GM21619 (cell line): ENCODE measurements around the gene ATAD5.

ENCODE experiments used
- ATAC-seq: cut with Tn5 transposase; IDR thresholded peaks from one replicate; pipeline ENCODE4 v1.9.1; 2021; ENCODE audit not compliant: unreplicated experiment

The ATAD5 gene

DNA sequence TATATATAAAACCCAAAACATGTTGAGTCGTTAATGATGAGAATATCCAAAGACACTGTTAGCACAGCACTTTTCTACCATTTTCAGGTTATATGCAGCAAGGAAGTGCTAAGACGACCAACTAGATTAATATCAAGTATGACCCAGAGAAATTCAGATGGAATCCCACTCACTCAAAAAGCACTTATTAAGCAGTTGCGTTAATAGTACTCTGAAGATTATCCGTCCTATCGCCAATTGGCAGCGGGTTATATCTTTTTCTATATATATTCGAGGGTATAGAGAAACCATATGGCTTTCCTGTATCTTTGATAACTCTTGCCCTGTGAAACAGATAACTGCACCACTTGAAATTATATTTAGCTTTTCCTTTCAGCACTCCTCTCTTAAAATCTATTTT is 8.3 kb upstream of the ATAD5 start:
- ATAC-seq = no peak

GRCh38 chr17:30824002-30824355 is 7.8 kb upstream of the ATAD5 start:
- ATAC-seq = no peak

GRCh38 chr17:30824356-30825145 is 7.2 kb upstream of the ATAD5 start, which contains the start of gene CRLF3:
TSS of gene CRLF3 (minus strand) at chr17:30824692. CDS start at chr17:30824651, 41 bp downstream.
- peak; percentile 79 for ATAC-seq

GRCh38 chr17:30827082-30827481 is 4.7 kb upstream of the ATAD5 start:
- ATAC-seq = no peak

DNA sequence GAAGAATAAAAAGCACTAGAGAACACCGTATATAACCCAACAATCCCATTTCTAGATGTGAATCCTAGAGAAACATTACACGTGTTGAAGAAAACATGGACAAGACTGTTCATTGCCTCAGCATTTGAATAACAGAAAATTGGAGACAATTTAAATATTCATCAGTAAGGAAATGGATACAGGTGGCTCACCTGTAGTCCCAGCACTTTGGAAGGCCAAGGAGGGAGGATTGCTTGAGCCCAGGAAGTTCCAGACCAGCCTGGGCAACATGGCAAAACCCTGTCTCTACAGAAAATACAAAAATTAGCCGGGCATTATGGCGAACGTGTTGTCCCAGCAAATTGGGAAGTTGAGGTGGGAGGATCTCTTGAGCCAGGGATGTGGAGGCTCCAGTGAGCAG is 2.7 kb upstream of the ATAD5 start:
- no peak for ATAC-seq

- ATAC-seq = peak; percentile 15
Observed at GRCh38 chr17:30831257-30831656, 509 bp upstream of the ATAD5 start.

DNA sequence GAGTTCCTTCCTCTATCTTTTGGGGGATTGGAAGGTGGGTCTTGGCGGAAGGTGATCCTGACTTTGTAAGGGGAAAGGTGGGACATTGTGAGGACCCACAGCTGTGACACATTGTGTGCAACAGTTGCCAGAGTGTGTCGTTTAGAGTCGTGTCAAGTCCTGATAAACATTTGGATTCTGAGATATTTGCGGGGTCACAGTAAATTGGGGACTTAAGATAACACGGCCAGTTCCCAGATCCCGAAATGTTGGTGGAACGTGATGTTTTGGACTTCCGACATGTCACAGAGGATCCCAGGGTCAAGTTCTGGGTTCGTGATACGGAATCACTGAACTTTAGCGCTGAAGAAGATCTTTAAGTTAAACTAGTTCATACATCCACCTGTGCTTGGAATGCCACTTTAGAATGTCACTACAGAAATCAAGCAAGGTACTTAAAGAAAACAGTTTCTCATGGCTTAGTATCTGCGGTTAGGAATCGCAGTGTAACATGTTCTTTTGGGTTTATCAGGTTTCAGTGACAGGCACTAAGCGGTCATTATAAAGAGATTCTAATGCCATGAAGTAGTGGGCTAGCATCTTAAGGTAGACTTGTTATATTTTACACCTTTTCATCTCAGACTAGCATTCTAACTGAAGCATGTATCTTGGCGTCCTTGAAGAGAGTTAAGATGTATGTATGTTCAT is 815 bp downstream of the ATAD5 start:
- no peak for ATAC-seq

GRCh38 chr17:30838202-30838807 is 6.5 kb downstream of the ATAD5 start:
- ATAC-seq = no peak

DNA sequence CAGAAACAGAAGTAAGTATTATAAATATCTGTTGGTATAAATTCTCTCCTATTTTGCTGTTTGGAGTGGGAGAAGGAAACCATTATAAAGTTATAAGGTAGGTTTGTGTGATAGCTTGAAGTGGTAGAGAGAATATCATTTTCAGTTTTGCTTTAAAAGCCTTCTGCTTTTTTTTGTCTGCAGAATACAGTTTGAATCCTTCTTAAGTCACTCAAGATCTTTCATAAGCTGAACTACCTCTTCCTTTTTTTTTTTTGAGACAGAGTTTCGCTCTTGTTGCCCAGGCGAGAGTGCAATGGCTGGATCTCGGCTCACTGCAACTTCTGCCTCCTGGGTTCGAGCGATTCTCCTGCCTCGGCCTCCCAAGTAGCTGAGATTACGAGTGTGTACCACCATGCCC is 9.0 kb downstream of the ATAD5 start:
- no peak for ATAC-seq

GRCh38 chr17:30848021-30848420 is 16.3 kb downstream of the ATAD5 start:
- ATAC-seq = no peak

- no peak for ATAC-seq
Observed at GRCh38 chr17:30854146-30854545, 22.4 kb downstream of the ATAD5 start.

DNA sequence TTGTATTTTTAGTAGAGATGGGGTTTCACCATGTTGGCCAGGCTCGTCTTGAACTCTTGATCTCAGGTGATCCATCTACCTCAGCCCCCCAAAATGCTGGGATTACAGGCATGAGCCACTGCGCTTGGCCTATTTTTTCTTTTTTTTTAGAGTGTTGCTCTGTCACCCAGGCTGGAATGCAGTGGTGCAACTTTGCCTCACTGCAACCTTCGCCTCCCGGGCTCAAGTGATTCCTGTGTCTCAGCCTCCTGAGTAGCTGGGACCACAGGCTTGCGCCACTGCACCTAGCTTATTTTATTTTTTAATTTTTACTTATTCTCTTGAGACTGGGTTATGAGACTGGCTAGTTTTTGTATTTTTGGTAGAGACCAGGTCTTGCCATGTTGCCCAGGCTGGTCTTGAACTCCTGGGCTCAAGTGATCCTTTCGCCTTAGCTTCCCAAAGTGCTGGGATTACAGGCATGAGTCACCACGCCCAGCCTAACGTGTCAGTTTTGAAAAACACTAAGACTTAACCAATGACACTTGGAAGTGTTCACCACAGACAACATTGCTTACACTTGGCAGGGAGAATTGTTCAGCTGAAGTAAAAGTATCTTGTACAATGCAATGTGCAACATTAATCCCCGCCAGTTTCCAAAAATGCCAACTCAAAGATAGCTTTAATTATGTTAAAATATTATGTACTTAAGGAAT is 26.9 kb downstream of the ATAD5 start:
- no peak for ATAC-seq

DNA sequence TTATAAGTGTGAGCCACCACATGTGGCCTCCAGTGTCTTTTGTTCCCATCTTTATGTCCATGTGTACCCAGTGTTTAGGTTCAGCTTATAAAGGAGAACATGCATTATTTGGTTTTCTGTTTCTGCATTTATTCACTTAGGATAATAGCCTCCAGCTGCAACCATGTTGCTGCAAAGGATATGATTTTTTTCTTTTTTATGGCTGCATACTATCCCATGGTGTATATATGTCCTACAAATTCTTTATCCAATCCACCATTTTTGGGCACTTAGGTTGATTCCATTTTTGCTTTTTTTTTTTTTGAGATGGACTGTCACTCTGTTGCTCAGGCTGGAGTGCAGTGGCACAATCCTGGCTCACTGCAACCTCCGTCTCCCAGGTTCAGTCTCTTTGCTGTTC is 32.9 kb downstream of the ATAD5 start:
- no peak for ATAC-seq

- no peak for ATAC-seq
Observed at GRCh38 chr17:30869005-30869404, 37.2 kb downstream of the ATAD5 start.

DNA sequence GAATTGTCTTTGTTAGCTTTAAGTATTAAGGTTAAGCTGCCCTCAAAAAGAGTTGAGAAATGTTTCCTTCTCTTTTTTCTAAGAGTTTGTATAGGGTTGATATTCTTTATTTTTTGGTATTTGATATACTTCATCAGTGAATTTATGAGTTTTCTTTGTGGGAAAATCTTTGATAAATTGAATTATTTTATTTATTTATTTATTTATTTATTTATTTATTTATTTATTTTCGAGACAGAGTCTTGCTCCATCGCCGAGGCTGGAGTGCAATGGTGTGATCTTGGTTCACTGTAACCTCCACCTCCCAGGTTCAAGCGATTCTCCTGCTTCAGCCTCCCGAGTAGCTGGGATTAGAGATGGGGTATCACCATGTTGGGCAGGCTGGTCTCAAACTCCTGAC is 54.4 kb downstream of the ATAD5 start:
- no peak for ATAC-seq

GRCh38 chr17:30894236-30894635 is 62.5 kb downstream of the ATAD5 start:
- ATAC-seq = no peak

DNA sequence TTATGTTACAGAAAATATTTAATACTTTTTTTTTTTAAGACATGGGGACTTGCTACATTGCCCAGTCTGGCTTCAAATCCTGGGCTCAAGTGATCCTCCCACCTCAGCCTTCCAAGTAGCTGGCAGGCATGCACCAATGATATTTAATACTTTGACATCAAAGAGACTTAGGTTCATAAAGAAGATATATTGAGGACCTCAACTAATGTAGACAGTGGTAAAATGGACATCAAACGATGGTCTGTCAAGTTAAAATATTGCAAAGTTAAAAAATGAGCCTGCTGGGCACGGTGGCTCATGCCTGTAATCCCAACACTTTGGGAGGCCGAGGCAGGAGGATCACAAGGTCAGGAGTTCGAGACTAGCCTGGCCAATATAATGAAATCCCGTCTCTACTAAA is 65.5 kb downstream of the ATAD5 start:
- ATAC-seq = no peak

DNA sequence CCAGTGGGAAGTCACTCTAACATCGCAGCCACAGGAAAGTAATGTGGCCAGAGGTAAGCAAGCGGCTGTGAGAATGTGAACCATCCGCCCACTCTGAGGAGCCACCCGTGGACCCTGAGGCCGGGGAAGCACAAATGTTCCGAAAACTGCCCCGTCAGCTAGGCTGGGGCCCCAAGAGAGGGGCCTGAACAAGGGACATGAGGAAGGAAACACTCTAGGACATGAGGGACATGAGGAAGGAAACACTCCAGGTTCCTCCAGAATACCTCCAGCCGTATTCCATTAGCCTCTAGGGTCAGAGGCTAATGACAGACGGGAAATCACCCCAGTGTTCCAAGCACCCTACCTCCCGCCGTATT is 74.0 kb downstream of the ATAD5 start:
- ATAC-seq = no peak

DNA sequence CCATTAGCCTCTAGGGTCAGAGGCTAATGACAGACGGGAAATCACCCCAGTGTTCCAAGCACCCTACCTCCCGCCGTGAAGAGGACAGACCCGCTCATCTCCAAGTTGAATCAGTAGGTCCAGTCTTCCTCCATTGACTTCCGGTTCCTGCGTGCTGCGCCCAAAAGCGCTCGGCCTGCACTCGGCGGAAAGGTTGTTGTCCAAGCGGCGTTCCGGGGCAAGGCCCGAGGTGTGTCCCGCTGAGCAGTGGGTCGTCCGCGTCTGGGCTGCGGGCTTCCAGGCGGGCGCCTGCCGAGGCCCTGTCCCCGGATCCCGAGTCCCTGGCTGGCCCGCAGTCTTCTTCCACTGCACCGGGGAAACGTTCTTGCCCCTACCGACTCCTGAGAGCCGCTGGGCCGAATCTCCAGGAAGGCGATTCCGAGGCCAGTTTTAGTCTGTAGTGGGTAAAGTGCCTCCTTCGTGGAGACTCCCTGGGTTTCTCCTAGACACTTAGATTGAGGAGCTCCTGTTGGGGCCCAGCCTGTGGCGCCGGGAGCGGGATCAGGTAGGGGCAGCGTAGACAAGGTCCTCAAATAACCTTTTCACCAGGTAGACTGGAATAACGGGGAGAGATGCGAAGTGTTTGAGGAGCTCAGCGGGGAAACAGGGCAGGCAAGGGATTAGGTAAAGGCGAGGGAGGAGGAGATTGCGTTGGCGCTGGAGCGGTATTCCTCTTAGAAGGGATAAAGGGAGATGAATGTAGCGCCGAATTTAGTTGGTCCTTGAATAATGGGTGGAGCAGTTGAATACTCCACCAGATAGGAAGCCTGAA is 74.5 kb downstream of the ATAD5 start, which contains the start of gene TEFM:
Gene TEFM, minus strand, starts transcription at position 138 of the 811 bp plus-strand sequence. Its CDS starts 40 bp downstream, at position 98.
- ATAC-seq = peak; percentile 87

DNA sequence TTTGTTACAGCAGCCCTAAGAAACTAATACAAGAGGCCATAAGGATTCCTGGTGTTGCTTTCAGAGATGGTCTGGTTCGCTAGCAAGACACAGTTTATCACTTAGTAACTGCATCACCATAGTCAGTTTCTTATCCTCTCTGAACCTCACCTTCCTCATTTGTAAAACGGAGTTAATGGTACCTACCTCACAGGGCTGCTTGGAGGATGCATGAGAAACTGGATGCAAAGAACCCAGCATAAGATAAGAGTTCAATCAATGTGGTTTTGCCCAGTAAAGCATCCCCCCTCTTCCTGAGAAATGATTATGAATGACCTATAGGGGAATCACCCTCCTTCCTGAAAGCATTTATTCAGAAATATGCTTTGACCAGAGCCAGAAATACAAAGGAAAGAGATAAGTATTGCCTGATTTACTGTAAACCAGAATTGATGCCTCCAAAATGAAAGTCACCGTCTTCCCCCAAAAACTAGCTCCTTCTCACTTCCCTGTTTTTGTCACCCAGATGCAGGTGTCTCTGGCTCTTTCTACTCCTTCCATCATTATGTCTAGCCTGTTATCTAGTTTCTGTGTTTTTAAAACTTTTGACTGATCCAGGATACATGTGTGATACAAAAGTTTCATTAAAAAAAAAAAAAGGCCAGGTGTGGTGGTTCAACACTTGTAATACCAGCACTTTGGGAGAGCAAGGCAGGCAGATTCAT is 77.1 kb downstream of the ATAD5 start:
- no peak for ATAC-seq
